Heart left ventricle (tissue), 16 donors: ENCODE measurements around the gene KRT7. TPM values are rescaled to one million over a fixed set of nuclear protein-coding genes. Genes with fewer than 3 reads are reported as not detected.
"Not testable (repeated sequence)": the region's sequence is repeated elsewhere in the genome, so short reads cannot be mapped to it uniquely, and the experiment has no call there.

ENCODE experiments used
- ATAC-seq, 4 donors: fragments of 200-7000 bp; cut with Tn5 transposase; one replicate each; pipeline ENCODE4 v1.9.1; 2020 to 2022; ENCODE audit warnings: moderate library complexity in 4 of 4, mild to moderate bottlenecking in 3 of 4, moderate number of reproducible peaks in 1 of 4
- DNase-seq, 5 donors: peaks; one replicate each; pipeline ENCODE4 v3.0.0-alpha.2; 2020
- H3K27ac ChIP-seq, 12 donors: fragments of 200-600 bp; sonication (generic) in 4 of 12; one replicate each; pipeline versions ENCODE4 v1.5.0 to v1.8.0; 2016 to 2022; ENCODE audit warnings: mild to moderate bottlenecking in 2 of 12
- H3K27me3 ChIP-seq, 9 donors: fragments of 200-600 bp; sonication (generic) in 2 of 9; one replicate each; pipeline versions ENCODE4 v1.5.1 to v1.8.0; 2016 to 2022; ENCODE audit warnings: mild to moderate bottlenecking in 3 of 9
- H3K36me3 ChIP-seq, 9 donors: fragments of 200-600 bp; sonication (generic) in 2 of 9; one replicate each; pipeline versions ENCODE4 v1.5.0 to v1.8.0; 2018 to 2022; ENCODE audit warnings: mild to moderate bottlenecking in 2 of 9
- H3K4me1 ChIP-seq, 12 donors: fragments of 200-600 bp; sonication (generic) in 4 of 12; one replicate each; pipeline versions ENCODE4 v1.5.0 to v1.8.0; 2016 to 2022; ENCODE audit warnings: mild to moderate bottlenecking in 3 of 12
- H3K4me3 ChIP-seq, 12 donors: fragments of 200-600 bp; sonication (generic) in 4 of 12; one replicate each; pipeline versions ENCODE4 v1.5.0 to v1.8.0; 2017 to 2022; ENCODE audit warnings: mild to moderate bottlenecking in 9 of 12, moderate library complexity in 4 of 12
- H3K9me3 ChIP-seq, 12 donors: fragments of 200-600 bp; sonication (generic) in 4 of 12; one replicate each; pipeline versions ENCODE4 v1.5.0 to v1.8.0; 2016 to 2022; ENCODE audit warnings: mild to moderate bottlenecking in 1 of 12
- POLR2A ChIP-seq, 2 donors: fragments of 450-650 bp; IDR thresholded peaks; one replicate each; pipeline ENCODE4 v1.6.1; 2017; ENCODE audit warnings: antibody characterized with exemption in 2 of 2, mild to moderate bottlenecking in 2 of 2, moderate library complexity in 2 of 2
- WGBS, 4 donors: extraction: QIAGEN DNeasy Blood & Tissue Kit in 2 of 4; methylation state at CpG; one replicate each; pipeline versions ENCODE4 v1.1.5 to v1.1.7; 2013 to 2018; 5-methylcytosine and 5-hydroxymethylcytosine counted together
- intact Hi-C, 10 donors: fragments of 100-400 bp; cut with DNase I; formaldehyde crosslinking; loops; one replicate each; pipeline versions ENCODE4 v1.11.1 to v1.14.2; 2022
- polyA plus RNA-seq, 2 donors: library from polyadenylated mRNA; stranded (reverse); fragments of 200-250 nt; gene quantifications; one replicate each; pipeline ENCODE4 v1.2.3, GENCODE V29; 2013
- total RNA-seq, 9 donors: library from RNA; depleted of rRNA in 2 of 9; stranded (reverse); fragments of >200 nt in 2 of 9; fragmentation: NEBNext Ultra II Directional in 3 of 9; extraction: Animal tissue kit (Norgen Biotek cat#: 25700) in 3 of 9; gene quantifications; one replicate each; pipeline versions ENCODE4 v1.1.0 to v1.2.4, GENCODE V29; 2016 to 2023
- TF ChIP-seq, protein P1 (sequence below), 12 donors: fragments of 200-600 bp; sonication (generic) in 4 of 12; IDR thresholded peaks; one replicate each; pipeline versions ENCODE4 v1.5.0 to v1.8.0; 2018 to 2022; ENCODE audit warnings: antibody characterized with exemption in 12 of 12, mild to moderate bottlenecking in 5 of 12
- donor health status: ischemic (EF 13 %, LVEDD 7.1; RV severe dilation, severe dysfunction).
- donor health status: healthy with polysubstance abuse.
- donor health status: DM: no; HTN: yes; CAD: no.
- donor health status: DM: no; HTN: no; CAD: no.
- donor health status: ischemic (EF 25% LVEDD 6.9; RV normal size, moderate dysfunction).
- donor health status: ischemic (EF 25% LVEDD 5.7; RV mildly dilated, moderate dysfunction).
- donor health status: healthy.
- donor health status: DM: yes; HTN: yes; CAD: no.
- donor health status: ischemic (EF 35%, LVEDD 5.7; RV mildly dilated, moderate dysfunction).
- donor health status: nonischemic (EF 11% LVEDD 7.7; RV severe dilation, severe dysfunction).
- donor health status: DM: yes; HTN: yes; CAD: no.
- donor health status: PGD.
- donor health status: ischemic (EF 29% LVEDD 5.4; RV normal size, mild dysfunction).
- donor health status: nonischemic (EF 23%, LVEDD 6.1; RV moderate dilation, normal function).

Gene KRT7
- total and polyA plus RNA-seq, 11 donors, result 0.20 to 56.7 (median 3.1) TPM; not detected in 3

DNA sequence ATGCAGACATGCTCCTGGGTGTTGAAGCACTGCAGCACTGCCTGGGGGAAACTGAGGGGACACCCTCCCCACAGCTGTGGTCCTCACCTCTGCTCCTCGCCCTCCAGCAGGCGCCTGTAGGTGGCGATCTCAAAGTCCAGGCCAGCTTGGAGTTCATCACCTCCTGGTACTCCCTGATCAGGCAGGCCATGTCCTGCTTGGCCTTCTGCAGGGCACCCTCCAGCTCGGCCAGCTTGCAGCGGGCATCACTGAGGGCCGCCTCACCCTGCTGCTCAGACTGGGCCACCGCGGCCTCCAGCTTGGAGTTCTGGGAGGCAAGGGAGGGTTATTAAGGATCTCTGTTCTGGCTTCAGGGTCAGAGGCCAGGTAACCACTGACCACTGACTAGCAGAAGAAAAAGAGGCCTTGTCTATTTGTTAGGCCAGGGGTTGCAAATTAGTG, 19.2 kb downstream of the KRT7 start:
- H3K27ac ChIP-seq, DNase-seq, H3K9me3 ChIP-seq, ATAC-seq, H3K36me3 ChIP-seq, intact Hi-C loops, H3K4me3 ChIP-seq: not testable (repeated sequence)
- WGBS, 4 donors, result 77 to 100% (median 87%) methylated on average over 2 to 8 of the region's 8 CpGs
- H3K4me1 ChIP-seq, result peaks cover 0 to 20% (median 6%) of the 10 kb centered on the region in 12 donors
- TF ChIP-seq, protein P1, sequence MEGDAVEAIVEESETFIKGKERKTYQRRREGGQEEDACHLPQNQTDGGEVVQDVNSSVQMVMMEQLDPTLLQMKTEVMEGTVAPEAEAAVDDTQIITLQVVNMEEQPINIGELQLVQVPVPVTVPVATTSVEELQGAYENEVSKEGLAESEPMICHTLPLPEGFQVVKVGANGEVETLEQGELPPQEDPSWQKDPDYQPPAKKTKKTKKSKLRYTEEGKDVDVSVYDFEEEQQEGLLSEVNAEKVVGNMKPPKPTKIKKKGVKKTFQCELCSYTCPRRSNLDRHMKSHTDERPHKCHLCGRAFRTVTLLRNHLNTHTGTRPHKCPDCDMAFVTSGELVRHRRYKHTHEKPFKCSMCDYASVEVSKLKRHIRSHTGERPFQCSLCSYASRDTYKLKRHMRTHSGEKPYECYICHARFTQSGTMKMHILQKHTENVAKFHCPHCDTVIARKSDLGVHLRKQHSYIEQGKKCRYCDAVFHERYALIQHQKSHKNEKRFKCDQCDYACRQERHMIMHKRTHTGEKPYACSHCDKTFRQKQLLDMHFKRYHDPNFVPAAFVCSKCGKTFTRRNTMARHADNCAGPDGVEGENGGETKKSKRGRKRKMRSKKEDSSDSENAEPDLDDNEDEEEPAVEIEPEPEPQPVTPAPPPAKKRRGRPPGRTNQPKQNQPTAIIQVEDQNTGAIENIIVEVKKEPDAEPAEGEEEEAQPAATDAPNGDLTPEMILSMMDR (IDR thresholded peaks at IDR 0.05), result peak in 2 of 12 donors; percentile 12 to 13
- peaks cover 0 to 56% (median 20%) of the 10 kb centered on the region in 9 donors for H3K27me3 ChIP-seq

DNA sequence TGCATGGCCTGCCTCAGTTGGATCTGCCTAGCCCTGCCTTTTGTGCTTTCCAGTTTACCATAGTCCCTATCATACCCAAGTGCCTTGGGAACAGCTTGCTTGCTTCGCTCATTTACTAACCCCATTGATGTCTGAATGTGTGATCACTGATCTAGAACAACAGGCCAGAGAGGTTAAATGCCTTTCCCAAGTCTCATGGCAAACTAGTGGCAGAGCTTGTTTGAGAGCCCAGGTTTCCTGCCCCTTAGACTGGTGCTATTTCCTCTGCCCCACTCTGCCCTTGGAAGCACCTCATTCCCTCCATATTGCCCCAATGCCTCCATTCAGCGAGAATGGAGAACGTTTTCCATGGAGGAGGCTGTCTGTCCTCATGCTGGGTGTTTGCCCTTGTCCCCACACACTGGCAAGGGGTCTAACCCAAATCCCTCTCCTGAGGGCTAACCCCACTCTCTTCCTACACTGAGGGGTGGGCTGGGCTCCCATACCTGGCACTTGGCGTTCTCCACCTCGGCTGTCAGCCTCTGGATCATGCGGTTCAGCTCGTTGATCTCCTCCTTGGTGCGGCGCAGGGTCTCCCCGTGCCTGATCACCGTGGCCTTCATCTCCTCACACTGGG, 19.8 kb downstream of the KRT7 start:
- Histone ChIP-seq H3K9me3 (no peaks in the 10 kb centered on the region), H3K4me3 (no peak overlapping the region), H3K4me1 (peaks cover 0 to 20% (median 6%) of the 10 kb centered on the region in 12 donors), H3K27me3 (peaks cover under 1 to 63% (median 26%) of the 10 kb centered on the region in 9 donors), H3K36me3 (no peaks in the 10 kb centered on the region), H3K27ac (no peak overlapping the region)
- intact Hi-C loops, result no loop called here
- WGBS, 4 donors, result 93 to 97% (median 95%) methylated on average over 11 of the region's 11 CpGs
- TF ChIP-seq, protein P1 (IDR thresholded peaks at IDR 0.05), result no peak
- no peak for TF ChIP-seq POLR2A (IDR thresholded peaks at IDR 0.05)
- no peak for DNase-seq
- ATAC-seq, result no peak

DNA sequence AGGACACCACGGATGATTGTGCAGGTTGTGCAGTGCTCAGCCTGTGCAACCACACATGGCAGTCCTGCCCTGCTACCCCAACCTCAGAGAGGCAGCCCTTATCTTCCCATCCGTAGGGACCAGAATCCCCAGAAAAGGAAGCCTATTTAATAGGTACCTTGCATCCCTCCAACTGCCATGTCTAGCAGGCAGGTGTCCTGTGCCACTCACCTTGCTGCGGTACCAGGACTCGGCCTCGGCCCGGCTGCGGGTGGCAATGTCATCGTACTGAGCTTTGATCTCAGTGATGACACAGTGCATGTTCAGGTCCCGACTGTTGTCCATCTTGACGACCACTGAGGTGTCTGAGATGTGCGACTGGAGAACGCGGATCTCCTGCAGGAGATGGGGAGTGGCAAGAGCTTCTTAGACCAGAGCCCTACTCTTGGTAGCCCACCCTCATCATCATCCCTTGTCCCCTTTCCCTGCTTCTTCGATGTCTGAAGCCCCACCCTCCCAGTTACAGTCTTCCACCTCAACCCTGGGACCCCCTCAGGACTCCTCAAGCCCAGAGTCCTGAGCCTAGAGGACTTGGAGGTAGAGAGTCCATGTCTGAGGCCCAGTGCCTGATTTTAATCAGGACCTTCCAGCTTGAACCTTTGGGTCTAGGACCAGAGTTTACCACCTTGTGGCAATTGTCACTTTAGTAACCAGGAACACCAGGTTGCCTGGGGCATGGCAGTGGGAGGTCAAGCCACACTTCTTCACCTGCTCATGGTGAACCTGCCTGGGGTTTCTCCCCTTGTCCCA, 20.5 kb downstream of the KRT7 start:
- H3K27me3 ChIP-seq, result peaks cover 8 to 69% (median 33%) of the 10 kb centered on the region in 9 donors
- 87 to 95% (median 90%) methylated on average over 14 of the region's 14 CpGs for WGBS, 4 donors
- ATAC-seq, result no peak
- DNase-seq, result no peak
- H3K27ac ChIP-seq, result no peak overlapping the region
- intact Hi-C loops, result loop anchor here in 1 of 10 donors (2.0 kb wide), 1 partner anchor 21 kb away; the partner anchor contains the start of gene KRT86
- TF ChIP-seq POLR2A (IDR thresholded peaks at IDR 0.05), result no peak
- TF ChIP-seq, protein P1 (IDR thresholded peaks at IDR 0.05), result no peak
- peaks cover 0 to 24% (median 7%) of the 10 kb centered on the region in 12 donors for H3K4me1 ChIP-seq
- no peaks in the 10 kb centered on the region for H3K9me3 ChIP-seq
- no peaks in the 10 kb centered on the region for H3K36me3 ChIP-seq
- no peak overlapping the region for H3K4me3 ChIP-seq
